GM18868 (cell line): Measurements from ENCODE around the gene SNX13.

ENCODE experiments used
- ATAC-seq: cut with Tn5 transposase; IDR thresholded peaks from one replicate; pipeline ENCODE4 v1.9.1; 2021; ENCODE audit warnings: mild to moderate bottlenecking, moderate library complexity; ENCODE audit not compliant: unreplicated experiment

SNX13 gene

GRCh38 chr7:17946591-17946990, 6.3 kb upstream of the SNX13 start:
- peak; percentile 96 for ATAC-seq

GRCh38 chr7:17944720-17945119, 4.4 kb upstream of the SNX13 start:
- ATAC-seq, result no peak

GRCh38 chr7:17943006-17943405, 2.7 kb upstream of the SNX13 start:
- ATAC-seq, result no peak

DNA sequence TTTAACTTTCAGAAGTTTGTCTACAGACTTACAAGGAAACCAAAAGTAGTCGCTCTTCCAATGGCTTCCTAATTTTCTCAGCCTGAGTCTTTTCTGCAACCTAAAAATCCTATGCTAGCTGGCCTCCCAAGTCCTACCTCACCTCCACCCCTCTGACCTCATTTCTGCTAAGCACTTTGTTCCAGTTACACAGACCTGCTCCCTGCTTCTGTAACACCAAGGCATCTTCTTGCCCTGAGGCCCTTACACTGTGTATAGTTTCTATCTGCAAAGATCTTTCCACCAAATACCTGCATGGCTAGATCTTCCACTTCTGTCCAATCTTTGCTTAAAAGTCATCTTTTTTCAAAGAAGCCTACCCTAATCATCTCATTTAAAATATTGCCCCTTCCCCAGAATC, 1.9 kb upstream of the SNX13 start:
- ATAC-seq, result no peak

DNA sequence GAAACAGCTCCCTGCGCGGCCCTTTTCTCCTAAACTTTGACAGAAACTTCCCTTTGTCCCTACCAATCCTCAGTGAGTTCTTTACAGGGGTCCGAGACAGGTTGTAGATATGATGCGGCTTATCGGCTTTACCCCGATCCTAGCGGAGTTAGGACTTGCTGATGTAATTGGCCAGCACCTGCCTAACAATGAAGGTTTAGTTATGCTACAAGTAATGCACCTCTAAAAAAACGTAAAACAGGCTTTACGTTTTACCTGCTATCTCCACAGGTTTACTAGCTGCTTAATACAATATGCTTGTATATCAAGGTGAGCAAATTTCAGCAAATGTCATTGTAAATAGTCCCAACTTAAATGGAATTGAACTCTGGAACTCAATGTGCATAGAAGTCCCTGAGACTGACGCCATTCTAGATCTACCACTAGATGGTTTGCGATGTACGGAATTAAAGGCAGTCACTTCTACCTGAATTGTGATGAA, 697 bp upstream of the SNX13 start:
- peak; percentile 0 for ATAC-seq

DNA sequence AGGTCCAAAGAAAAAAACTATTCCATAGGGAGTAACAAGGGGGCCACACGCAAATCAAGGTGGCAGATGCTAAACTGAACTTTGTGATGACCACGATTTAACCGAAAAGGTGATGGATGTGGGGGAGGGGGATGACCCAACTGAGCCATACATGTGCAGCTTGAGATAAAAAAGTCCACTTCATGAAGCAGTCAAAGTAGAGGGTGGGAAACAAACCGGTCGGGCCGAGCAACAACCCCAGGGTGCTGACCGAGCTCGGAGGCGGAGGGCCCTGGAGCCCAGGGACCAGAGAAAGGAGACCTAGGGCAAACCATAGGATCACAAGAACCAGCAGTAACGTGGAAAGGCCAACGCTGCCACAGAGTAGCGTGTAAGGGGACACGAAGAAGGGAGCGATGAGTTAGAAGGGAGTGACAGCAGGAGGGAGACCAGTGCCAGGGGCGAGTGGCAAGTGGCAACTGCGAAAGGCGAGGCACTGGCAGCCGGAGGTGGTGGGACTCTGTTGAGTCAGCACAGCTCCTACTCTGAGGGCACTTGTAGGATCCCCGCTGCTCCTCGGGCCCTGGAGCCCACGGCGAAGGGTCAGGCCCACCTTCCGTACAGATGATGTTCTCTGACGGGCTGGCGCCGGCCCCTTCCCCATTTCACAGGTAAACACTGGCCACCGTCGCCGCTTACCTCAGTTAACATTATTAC, 540 bp downstream of the SNX13 start:
- ATAC-seq, result peak; percentile 34

DNA sequence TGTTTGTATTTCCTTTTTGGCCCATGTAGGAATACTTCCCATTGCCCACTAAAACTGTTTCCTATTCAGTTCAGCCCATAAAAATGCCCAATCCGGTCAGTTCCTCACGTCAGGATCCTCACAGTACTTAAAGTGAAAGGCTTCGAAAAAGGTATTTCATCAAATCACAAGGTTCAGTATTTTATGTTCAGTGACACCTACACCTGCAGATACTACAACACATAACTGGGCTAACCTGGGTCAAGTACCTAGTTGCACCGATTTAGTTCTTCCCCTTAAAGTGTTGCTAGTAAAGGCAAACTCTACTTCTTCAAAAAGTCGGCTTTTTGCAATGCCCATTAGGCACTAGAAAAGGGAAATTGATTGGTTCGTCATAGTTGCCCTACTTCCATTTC, 1.1 kb downstream of the SNX13 start:
- no peak for ATAC-seq

DNA sequence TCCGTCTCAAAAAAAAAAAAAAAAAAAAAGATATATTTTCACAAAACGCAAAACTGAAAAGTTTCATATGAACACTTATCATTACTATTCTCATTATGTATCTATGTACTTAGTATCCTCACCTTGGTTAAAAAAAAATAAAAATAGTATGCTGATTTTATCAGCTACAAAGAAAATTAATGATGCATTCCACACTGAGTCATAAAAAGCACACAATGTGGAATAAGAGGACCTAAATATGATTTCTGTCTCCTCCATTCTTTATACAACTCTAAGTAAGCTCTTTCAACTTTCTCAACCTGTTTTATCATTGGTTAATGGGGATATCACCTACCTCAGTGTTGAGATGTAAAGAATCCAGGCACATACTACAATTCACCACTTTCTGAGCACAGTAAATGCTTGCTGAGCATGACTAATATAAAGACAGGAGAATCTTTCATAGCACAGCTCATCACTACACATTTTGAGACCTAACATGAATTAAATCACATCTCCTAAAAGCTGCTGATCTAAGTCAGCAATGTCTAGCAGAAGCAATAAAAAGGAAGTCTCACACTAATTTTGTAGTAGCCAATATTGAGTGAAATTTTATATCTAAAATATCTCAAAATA, 2.7 kb downstream of the SNX13 start:
- peak; percentile 17 for ATAC-seq

GRCh38 chr7:17936321-17936720, 4.0 kb downstream of the SNX13 start:
- no peak for ATAC-seq

DNA sequence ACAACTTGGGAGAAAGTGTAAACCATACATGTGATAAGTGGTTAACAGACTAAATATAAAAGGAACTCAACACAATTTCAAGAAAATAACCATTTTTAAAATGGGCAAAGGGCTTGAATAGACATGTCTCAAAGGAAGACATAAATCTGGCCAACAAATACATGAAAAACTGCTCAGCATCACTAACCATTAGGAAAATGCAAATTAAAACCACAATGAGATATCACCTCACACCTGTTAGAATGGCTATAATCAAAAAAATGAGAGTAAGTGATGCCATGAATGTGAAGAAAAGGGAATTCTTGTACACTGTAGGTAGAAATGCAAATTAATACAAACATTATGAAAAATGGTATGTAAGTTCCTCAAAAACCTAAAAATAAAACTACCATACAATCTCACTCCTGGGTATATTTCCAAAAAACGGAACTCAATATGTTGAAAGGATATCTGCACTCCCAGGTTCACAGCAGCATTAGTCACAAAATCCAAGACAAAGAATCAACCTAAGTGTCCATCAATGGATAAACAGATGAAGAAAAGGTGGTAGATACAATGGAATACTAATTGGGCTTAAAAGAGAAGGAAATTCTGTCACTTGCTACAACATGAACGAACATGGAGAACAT, 5.6 kb downstream of the SNX13 start:
- no peak for ATAC-seq

GRCh38 chr7:17934094-17934493, 6.2 kb downstream of the SNX13 start:
- no peak for ATAC-seq

DNA sequence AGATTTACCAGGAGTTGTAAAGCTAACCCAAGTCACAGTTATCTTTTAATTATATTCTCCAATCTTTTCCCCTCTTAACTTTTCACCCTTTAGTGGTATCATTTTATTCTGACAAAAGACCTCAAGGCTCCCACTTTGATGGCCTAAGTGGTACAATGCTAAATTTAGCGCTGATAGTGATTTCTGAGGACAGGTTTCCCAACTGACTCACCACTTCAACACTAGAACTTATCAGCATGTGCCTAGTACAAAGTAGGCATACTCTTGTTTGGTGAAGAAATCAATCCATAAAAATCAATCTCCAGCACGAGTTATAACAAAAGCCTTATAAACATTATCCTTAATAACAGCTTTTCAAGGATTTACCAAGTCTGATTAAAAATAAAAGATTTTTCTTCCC, 7.5 kb downstream of the SNX13 start:
- ATAC-seq, result no peak

DNA sequence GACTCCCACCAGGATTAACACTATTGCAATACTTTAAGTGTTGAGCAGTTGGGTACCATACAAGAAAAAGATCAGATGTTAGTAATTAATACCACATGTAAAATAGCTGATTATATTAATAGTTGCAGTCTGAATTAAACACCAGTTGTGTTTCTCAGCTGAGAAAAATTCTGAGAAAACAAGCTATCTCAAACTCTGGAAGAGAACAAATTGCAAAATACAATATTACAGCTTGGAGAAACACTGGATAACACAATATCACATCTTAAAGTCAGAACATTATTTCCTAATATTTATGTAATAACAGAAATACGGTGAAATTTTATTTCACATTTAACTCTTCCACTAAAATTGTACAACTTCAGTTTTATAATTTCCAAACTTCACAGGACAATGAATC, 9.2 kb downstream of the SNX13 start:
- no peak for ATAC-seq

DNA sequence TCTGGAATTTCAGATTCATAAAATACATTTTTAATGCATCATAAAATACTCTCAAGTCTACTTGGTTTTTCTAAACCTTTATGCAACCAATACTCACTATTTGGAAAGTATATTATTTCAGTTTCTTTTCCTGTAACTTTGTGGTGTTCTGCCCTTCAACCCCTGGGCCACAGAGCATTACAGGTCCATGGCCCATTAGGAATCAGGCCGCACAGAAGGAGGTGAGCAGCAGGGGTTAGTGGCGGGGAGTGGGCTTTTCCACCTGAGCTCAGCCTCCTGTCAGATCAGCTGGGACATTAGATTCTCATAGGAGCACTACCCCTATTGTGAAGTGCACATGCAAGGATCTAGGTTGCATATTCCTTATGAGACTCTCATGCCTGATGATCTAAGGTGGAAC, 9.7 kb downstream of the SNX13 start:
- no peak for ATAC-seq

GRCh38 chr7:17929647-17930395, 10.5 kb downstream of the SNX13 start:
- ATAC-seq, result no peak

GRCh38 chr7:17928055-17928454, 12.2 kb downstream of the SNX13 start:
- no peak for ATAC-seq

GRCh38 chr7:17921857-17922416, 18.4 kb downstream of the SNX13 start:
- no peak for ATAC-seq

GRCh38 chr7:17917842-17918241, 22.5 kb downstream of the SNX13 start:
- ATAC-seq, result no peak

DNA sequence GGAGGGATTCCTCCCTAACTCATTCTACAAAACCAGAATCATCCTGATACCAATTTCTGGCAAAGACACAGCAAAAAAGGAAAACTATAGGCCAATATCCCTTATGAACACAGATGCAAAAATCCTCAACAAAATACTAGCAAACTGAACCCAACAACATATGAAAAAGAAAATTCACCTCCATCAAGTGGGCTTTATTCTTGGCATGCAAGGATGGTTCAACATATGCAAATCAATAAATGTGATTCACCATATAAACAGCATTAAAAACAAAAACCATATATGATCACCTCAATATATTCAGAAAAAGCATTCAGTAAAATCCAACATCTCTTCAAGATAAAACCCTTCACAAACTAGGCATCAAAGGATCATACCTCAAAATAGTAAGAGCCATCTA, 23.5 kb downstream of the SNX13 start:
- ATAC-seq, result no peak

GRCh38 chr7:17915796-17916195, 24.5 kb downstream of the SNX13 start:
- ATAC-seq, result no peak

DNA sequence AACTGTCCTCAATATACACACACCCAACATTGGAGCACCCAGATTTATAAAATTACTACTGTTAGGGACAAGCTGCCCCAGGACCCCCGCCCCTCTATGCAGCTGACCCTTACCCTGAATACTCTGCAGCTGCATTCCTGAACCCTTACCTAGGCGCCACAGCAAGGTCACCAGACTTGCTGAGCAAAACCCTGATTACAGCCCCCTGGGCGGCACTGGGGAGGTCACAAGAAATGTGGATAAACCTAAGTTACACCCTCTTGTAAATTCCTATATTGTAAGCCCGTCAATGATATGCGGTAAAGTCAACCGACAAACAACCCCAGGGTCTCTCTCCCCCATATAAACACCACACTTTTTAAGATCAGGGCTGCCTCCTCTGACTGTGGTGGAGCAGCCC, 25.1 kb downstream of the SNX13 start:
- no peak for ATAC-seq
